Dendritic cell treated with granulocyte-macrophage colony-stimulating factor and Interleukin-4, amounts not matched to agents 40 ng/mL and 50 ng/mL, for 4 days (primary cell): ENCODE data around the gene FOXP1.

Experiments
- H3K27ac Mint-ChIP-seq: one replicate; pipeline ENCODE4 v1.8.0; 2022; ENCODE audit warnings: mild to moderate bottlenecking, mixed read lengths
- H3K27me3 Mint-ChIP-seq: one replicate; pipeline ENCODE4 v1.8.0; 2022; ENCODE audit warnings: mild to moderate bottlenecking, mixed read lengths
- H3K36me3 Mint-ChIP-seq: one replicate; pipeline ENCODE4 v1.8.0; 2022; ENCODE audit warnings: low read depth, mixed read lengths
- H3K4me1 Mint-ChIP-seq: one replicate; pipeline ENCODE4 v1.8.0; 2022; ENCODE audit warnings: low read depth, mixed read lengths
- H3K4me3 Mint-ChIP-seq: one replicate; pipeline ENCODE4 v1.8.0; 2022; ENCODE audit warnings: mild to moderate bottlenecking, moderate library complexity, mixed read lengths
- H3K9me3 Mint-ChIP-seq: one replicate; pipeline ENCODE4 v1.8.0; 2022; ENCODE audit warnings: mixed read lengths
- intact Hi-C: fragments of 100-400 bp; cut with micrococcal nuclease; formaldehyde crosslinking; loops from one replicate; pipeline ENCODE4 v1.15.0; 2022

Gene FOXP1

GRCh38 chr3:71485896-71486295 lies 97.6 kb downstream of the FOXP1 start:
- Mint-ChIP-seq H3K4me1 (peaks cover 6% of the 10 kb centered on the region), H3K4me3 (no peak overlapping the region), H3K36me3 (peaks cover 10% of the 10 kb centered on the region), H3K9me3 (no peaks in the 10 kb centered on the region), H3K27ac (no peak overlapping the region), H3K27me3 (no peaks in the 10 kb centered on the region)
- intact Hi-C loops, result no loop called here

- intact Hi-C loops, result no loop called here
- H3K27ac Mint-ChIP-seq, result no peak overlapping the region
- H3K9me3 Mint-ChIP-seq, result no peaks in the 10 kb centered on the region
Measured at GRCh38 chr3:71484452-71484851, 99.1 kb downstream of the FOXP1 start.

GRCh38 chr3:71484047-71484446 lies 99.5 kb downstream of the FOXP1 start:
- Mint-ChIP-seq H3K27me3 (no peaks in the 10 kb centered on the region), H3K4me3 (no peak overlapping the region), H3K4me1 (peaks cover 6% of the 10 kb centered on the region), H3K9me3 (no peaks in the 10 kb centered on the region), H3K27ac (no peak overlapping the region), H3K36me3 (no peaks in the 10 kb centered on the region)
- intact Hi-C loops, result no loop called here

More at GRCh38 chr3:71484452-71484851, 99.1 kb downstream of the FOXP1 start:
- no peaks in the 10 kb centered on the region for H3K27me3 Mint-ChIP-seq
- H3K4me1 Mint-ChIP-seq, result peaks cover 6% of the 10 kb centered on the region
- H3K4me3 Mint-ChIP-seq, result no peak overlapping the region
- H3K36me3 Mint-ChIP-seq, result no peaks in the 10 kb centered on the region

- intact Hi-C loops, result no loop called here
- Mint-ChIP-seq H3K36me3 (no peaks in the 10 kb centered on the region), H3K4me3 (no peak overlapping the region), H3K27me3 (no peaks in the 10 kb centered on the region), H3K4me1 (peaks cover 10% of the 10 kb centered on the region), H3K9me3 (no peaks in the 10 kb centered on the region), H3K27ac (no peak overlapping the region)
Measured at GRCh38 chr3:71482771-71483170, 100.8 kb downstream of the FOXP1 start.

- H3K36me3 Mint-ChIP-seq, result peaks cover 11% of the 10 kb centered on the region
- no peaks in the 10 kb centered on the region for H3K27me3 Mint-ChIP-seq
- H3K27ac Mint-ChIP-seq, result no peak overlapping the region
- H3K4me3 Mint-ChIP-seq, result no peak overlapping the region
- intact Hi-C loops, result no loop called here
- peaks cover 8% of the 10 kb centered on the region for H3K9me3 Mint-ChIP-seq
- peaks cover 5% of the 10 kb centered on the region for H3K4me1 Mint-ChIP-seq
Measured at GRCh38 chr3:71478568-71478967, 105.0 kb downstream of the FOXP1 start.

GRCh38 chr3:71476950-71477349 lies 106.6 kb downstream of the FOXP1 start:
- H3K27ac Mint-ChIP-seq, result no peak overlapping the region
- intact Hi-C loops, result no loop called here
- no peaks in the 10 kb centered on the region for H3K27me3 Mint-ChIP-seq
- peaks cover 11% of the 10 kb centered on the region for H3K36me3 Mint-ChIP-seq
- H3K4me1 Mint-ChIP-seq, result peaks cover 5% of the 10 kb centered on the region
- no peak overlapping the region for H3K4me3 Mint-ChIP-seq
- peaks cover 15% of the 10 kb centered on the region for H3K9me3 Mint-ChIP-seq

- Mint-ChIP-seq H3K4me3 (no peak overlapping the region), H3K27ac (peak overlapping the region; percentile 82), H3K4me1 (peaks cover 36% of the 10 kb centered on the region), H3K36me3 (peaks cover 5% of the 10 kb centered on the region), H3K9me3 (peaks cover 12% of the 10 kb centered on the region), H3K27me3 (no peaks in the 10 kb centered on the region)
- intact Hi-C loops, result no loop called here
Measured at GRCh38 chr3:71469138-71469435, 114.4 kb downstream of the FOXP1 start.

- no peak overlapping the region for H3K4me3 Mint-ChIP-seq
- peaks cover 5% of the 10 kb centered on the region for H3K36me3 Mint-ChIP-seq
Measured at GRCh38 chr3:71468311-71469137, 115.0 kb downstream of the FOXP1 start.

GRCh38 chr3:71466483-71466882 lies 117.0 kb downstream of the FOXP1 start:
- no peaks in the 10 kb centered on the region for H3K27me3 Mint-ChIP-seq
- H3K27ac Mint-ChIP-seq, result no peak overlapping the region
- H3K9me3 Mint-ChIP-seq, result no peaks in the 10 kb centered on the region
- H3K4me3 Mint-ChIP-seq, result no peak overlapping the region
- H3K36me3 Mint-ChIP-seq, result peaks cover 10% of the 10 kb centered on the region
- peaks cover 47% of the 10 kb centered on the region for H3K4me1 Mint-ChIP-seq
- intact Hi-C loops, result no loop called here

More at GRCh38 chr3:71468311-71469137, 115.0 kb downstream of the FOXP1 start:
- peaks cover 41% of the 10 kb centered on the region for H3K4me1 Mint-ChIP-seq
- intact Hi-C loops, result no loop called here
- peaks cover 6% of the 10 kb centered on the region for H3K9me3 Mint-ChIP-seq
- no peaks in the 10 kb centered on the region for H3K27me3 Mint-ChIP-seq
- peak overlapping the region; percentile 82 for H3K27ac Mint-ChIP-seq

GRCh38 chr3:71465371-71466036 lies 118.0 kb downstream of the FOXP1 start:
- H3K27me3 Mint-ChIP-seq, result no peaks in the 10 kb centered on the region
- no peak overlapping the region for H3K4me3 Mint-ChIP-seq
- H3K9me3 Mint-ChIP-seq, result no peaks in the 10 kb centered on the region
- H3K4me1 Mint-ChIP-seq, result peaks cover 49% of the 10 kb centered on the region
- H3K27ac Mint-ChIP-seq, result no peak overlapping the region
- peaks cover 14% of the 10 kb centered on the region for H3K36me3 Mint-ChIP-seq
- intact Hi-C loops, result no loop called here

- Mint-ChIP-seq H3K36me3 (peaks cover 14% of the 10 kb centered on the region), H3K4me3 (no peak overlapping the region), H3K9me3 (no peaks in the 10 kb centered on the region), H3K27ac (peak overlapping the region; percentile 32), H3K4me1 (peaks cover 46% of the 10 kb centered on the region), H3K27me3 (no peaks in the 10 kb centered on the region)
- intact Hi-C loops, result no loop called here
Measured at GRCh38 chr3:71464613-71465012, 118.9 kb downstream of the FOXP1 start.

GRCh38 chr3:71463617-71464016 lies 119.9 kb downstream of the FOXP1 start:
- H3K4me3 Mint-ChIP-seq, result no peak overlapping the region
- H3K9me3 Mint-ChIP-seq, result no peaks in the 10 kb centered on the region
- H3K36me3 Mint-ChIP-seq, result peaks cover 13% of the 10 kb centered on the region
- intact Hi-C loops, result no loop called here
- H3K27ac Mint-ChIP-seq, result no peak overlapping the region
- peaks cover 36% of the 10 kb centered on the region for H3K4me1 Mint-ChIP-seq
- no peaks in the 10 kb centered on the region for H3K27me3 Mint-ChIP-seq

GRCh38 chr3:71462586-71462985 lies 120.9 kb downstream of the FOXP1 start:
- no peaks in the 10 kb centered on the region for H3K27me3 Mint-ChIP-seq
- peaks cover 37% of the 10 kb centered on the region for H3K4me1 Mint-ChIP-seq
- no peak overlapping the region for H3K4me3 Mint-ChIP-seq
- H3K36me3 Mint-ChIP-seq, result peaks cover 9% of the 10 kb centered on the region
- H3K9me3 Mint-ChIP-seq, result no peaks in the 10 kb centered on the region
- intact Hi-C loops, result no loop called here
- no peak overlapping the region for H3K27ac Mint-ChIP-seq

GRCh38 chr3:71461749-71462483 lies 121.6 kb downstream of the FOXP1 start:
- Mint-ChIP-seq H3K27me3 (no peaks in the 10 kb centered on the region), H3K4me3 (no peak overlapping the region), H3K27ac (no peak overlapping the region), H3K36me3 (peaks cover 9% of the 10 kb centered on the region), H3K9me3 (no peaks in the 10 kb centered on the region), H3K4me1 (peaks cover 41% of the 10 kb centered on the region)
- intact Hi-C loops, result no loop called here
